Omental fat pad (tissue), 4 donors: ENCODE results near the gene CLDN12. TPM values are rescaled to one million over a fixed set of nuclear protein-coding genes. Genes with fewer than 3 reads are reported as not detected.

ENCODE experiments used
- ATAC-seq: fragments of 150-250 bp; one replicate; pipeline ENCODE4 v1.9.1; 2016; ENCODE audit warnings: mild to moderate bottlenecking, moderate library complexity; ENCODE audit not compliant: low FRiP score
- DNase-seq: peaks from one replicate; pipeline ENCODE4 v3.0.0-alpha.2; 2019; ENCODE audit warnings: low spot score
- total RNA-seq, 4 donors: library from RNA; depleted of rRNA; stranded (reverse); fragments of >200 nt; gene quantifications; one replicate each; pipeline ENCODE4 v1.1.0, GENCODE V29; 2016
- TF ChIP-seq, protein P1 (sequence below), 3 donors: fragments of 450-650 bp; IDR thresholded peaks; one replicate each; pipeline ENCODE4 v1.5.1; 2016 to 2017; ENCODE audit warnings: antibody characterized with exemption in 3 of 3, mild to moderate bottlenecking in 3 of 3, moderate library complexity in 2 of 3

CLDN12 gene
- total RNA-seq, 4 donors from 2014 or later, result 12.6 to 21.9 (median 16.8) TPM

DNA sequence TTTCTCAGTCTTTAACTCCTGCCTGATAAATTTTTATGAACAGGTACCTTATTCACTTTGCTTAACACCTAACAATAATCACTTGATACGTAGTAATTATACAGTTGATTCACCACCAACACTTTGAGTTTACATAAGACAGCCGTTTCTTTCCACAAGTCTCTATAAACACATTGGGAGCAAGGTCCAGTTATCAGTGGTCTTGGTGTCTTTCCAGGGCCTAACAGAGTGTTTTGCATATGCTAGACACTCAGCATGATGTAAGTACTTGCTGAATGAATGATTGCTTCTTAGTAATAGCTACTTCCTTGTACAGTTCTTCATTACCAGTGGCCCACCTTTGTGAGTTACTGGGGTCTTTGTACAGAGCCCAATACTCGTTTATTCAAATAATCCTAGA lies 6.4 kb downstream of the CLDN12 start:
- TF ChIP-seq, protein P1, sequence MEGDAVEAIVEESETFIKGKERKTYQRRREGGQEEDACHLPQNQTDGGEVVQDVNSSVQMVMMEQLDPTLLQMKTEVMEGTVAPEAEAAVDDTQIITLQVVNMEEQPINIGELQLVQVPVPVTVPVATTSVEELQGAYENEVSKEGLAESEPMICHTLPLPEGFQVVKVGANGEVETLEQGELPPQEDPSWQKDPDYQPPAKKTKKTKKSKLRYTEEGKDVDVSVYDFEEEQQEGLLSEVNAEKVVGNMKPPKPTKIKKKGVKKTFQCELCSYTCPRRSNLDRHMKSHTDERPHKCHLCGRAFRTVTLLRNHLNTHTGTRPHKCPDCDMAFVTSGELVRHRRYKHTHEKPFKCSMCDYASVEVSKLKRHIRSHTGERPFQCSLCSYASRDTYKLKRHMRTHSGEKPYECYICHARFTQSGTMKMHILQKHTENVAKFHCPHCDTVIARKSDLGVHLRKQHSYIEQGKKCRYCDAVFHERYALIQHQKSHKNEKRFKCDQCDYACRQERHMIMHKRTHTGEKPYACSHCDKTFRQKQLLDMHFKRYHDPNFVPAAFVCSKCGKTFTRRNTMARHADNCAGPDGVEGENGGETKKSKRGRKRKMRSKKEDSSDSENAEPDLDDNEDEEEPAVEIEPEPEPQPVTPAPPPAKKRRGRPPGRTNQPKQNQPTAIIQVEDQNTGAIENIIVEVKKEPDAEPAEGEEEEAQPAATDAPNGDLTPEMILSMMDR (IDR thresholded peaks at IDR 0.05), result no peak
- no peak for DNase-seq
- ATAC-seq, result no peak

DNA sequence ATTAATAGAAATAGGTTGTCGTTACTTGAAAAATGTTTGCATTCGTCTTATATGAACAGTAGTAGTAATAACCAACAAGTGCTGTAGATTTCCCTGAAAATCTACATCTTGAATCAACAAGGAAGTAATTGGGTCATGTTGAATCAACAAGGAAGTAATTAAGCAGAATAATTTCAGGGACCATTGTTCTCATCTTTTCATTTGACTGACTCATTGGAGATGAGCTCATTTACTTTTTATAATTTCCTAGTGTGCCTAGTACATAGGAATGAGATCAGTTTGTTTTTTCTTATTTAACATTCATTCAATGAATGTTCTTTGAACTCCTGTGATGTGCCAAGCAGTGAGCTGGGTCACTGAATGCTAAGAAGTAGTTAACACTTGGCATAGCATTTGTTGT lies 8.2 kb downstream of the CLDN12 start:
- no peak for ATAC-seq
- TF ChIP-seq, protein P1 (IDR thresholded peaks at IDR 0.05), result no peak

DNA sequence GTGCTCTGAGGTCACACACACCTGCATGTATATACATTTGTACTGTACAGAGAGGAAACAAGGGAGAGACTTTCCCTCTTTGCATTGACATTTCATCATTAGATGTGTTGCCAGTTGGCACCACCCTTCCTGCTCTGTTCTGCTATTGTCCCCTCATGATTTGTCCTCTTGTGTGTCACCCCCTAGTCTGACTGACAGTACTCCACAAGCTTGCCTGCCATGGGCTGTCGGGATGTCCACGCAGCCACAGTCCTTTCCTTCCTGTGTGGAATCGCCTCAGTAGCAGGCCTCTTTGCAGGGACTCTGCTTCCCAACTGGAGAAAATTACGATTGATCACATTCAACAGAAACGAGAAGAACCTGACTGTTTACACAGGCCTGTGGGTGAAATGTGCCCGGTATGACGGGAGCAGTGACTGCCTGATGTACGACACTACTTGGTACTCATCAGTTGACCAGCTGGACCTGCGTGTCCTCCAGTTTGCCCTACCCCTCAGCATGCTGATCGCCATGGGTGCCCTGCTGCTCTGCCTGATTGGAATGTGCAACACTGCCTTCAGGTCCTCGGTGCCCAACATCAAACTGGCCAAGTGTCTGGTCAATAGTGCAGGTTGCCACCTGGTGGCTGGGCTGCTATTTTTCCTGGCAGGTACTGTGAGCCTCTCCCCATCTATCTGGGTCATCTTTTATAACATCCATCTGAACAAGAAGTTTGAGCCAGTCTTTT lies 9.4 kb downstream of the CLDN12 start:
- no peak for ATAC-seq
- no peak for DNase-seq
- TF ChIP-seq, protein P1 (IDR thresholded peaks at IDR 0.05), result no peak

More for the DNA sequence above, 8.2 kb downstream of the CLDN12 start:
- DNase-seq, result no peak

DNA sequence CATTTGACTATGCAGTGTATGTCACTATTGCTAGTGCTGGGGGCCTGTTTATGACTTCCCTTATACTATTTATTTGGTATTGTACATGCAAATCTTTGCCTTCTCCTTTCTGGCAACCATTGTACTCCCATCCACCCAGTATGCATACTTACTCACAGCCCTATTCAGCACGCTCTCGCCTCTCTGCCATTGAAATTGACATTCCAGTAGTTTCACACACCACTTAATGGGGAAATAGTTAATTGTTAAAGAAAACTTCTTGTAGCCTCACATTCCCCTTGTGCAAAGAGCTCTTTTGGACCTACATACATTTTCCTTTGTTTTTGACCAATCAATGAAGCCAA lies 9.9 kb downstream of the CLDN12 start:
- TF ChIP-seq, protein P1 (IDR thresholded peaks at IDR 0.05), result no peak
- DNase-seq (no peak), ATAC-seq (no peak)

DNA sequence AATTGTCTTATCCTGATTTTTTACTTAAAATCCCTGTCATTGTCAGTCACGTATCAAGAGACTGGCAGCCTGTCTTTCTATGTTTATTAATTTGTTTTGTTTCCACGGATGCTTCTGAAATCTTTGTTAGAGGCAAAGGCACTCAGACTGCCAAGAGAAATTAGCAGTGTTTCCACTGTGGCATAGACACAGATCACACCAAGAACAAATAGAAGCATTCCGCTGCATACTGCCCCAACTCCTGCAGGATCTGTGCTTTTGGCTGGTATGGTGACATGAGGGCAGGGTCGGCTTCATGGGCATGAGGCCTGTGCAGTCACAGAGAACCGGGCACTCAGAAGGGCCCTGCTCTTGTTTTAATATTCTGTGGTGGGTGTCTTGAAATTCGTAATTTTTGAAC lies 18.4 kb downstream of the CLDN12 start:
- TF ChIP-seq, protein P1 (IDR thresholded peaks at IDR 0.05), result no peak
- no peak for ATAC-seq
- DNase-seq, result no peak

DNA sequence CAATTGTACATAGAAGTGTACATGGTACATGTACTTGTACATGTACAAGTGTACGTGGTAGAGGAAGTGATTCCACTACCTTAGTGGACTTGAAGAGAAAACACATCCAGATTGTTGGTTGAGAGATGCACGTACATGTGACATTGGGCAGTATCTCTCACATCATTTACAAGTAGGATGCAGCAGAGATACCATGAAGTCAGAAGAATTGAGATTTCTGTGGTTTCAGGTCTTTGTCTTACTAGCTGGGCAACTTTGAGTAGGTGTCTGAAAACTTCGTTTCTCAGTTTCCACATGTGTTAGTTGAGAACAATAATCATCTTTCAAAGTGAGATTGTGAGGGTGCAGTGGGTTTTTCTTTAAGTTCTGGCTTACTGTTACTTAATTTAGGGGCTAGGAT lies 21.5 kb downstream of the CLDN12 start:
- DNase-seq (no peak), ATAC-seq (no peak)
- TF ChIP-seq, protein P1 (IDR thresholded peaks at IDR 0.05), result no peak

DNA sequence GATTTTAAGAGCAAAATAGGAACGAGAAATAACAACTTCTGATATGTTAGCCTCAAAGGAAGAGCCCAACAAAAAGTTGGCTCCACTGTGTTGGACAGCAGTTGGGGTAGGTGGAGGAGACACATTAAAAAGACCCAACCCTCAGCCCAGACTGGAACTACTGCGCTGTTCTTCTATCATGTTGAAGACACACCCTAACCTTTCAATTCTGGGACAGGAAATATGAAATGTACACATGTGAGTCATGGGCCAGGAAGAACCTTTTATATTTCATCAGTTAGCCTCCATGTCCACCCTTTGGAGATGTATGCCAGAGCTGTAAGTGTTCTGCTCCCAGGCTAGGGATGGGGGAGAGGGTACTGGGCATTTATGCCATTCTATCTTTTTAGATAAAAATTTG lies 22.1 kb downstream of the CLDN12 start:
- ATAC-seq (no peak), DNase-seq (no peak)
- TF ChIP-seq, protein P1 (IDR thresholded peaks at IDR 0.05), result no peak
